Skeletal muscle cell (primary cell): Measurements from ENCODE around the gene ACOXL.

Source experiments
- DNase-seq: peaks from one replicate; pipeline ENCODE4 v3.0.0-alpha.2; 2010; ENCODE audit warnings: low read depth
- H3K4me3 ChIP-seq: 2 replicates; pipeline ENCODE4 v1.5.1; 2011; ENCODE audit warnings: low read depth, mild to moderate bottlenecking, control low read depth, low read length, moderate library complexity

Gene ACOXL

DNA sequence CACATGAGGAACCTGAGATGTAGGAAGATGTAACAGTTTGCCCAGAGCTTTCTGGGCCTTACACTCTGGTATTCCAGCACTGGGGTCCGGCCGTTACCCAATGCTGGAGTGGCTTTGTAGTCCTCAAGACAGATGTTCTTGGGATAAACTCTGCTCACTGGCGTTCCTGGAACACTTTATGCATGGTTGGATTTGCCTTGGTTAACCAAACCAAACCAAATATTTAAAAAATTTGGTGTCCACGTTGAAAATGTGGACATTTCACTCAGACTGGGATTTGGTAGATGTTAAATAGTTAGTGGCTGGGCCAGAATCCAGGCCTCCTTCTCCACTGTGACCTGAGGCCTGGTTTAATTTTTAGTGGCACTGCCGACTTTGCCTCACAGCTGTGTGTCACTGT is 81.5 kb downstream of the ACOXL start:
- no peak overlapping the region for H3K4me3 ChIP-seq
- DNase-seq: no peak

DNA sequence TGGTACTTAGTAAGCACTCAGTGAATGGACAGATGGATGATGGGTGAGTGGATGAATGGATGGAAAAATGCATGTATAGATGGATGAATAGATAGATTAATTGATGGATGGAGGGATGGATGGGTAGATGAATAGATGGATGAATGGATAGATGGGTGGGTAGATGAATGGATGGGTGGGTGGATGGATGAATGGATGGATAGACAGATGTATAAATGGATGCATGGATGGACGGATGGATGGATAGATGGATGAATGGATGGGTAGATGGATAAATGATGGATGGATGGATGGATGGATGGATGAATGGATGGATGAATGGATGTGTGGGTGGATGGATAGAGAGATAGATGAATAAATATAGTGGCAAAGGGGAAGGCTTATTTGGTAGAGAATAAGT is 83.6 kb downstream of the ACOXL start:
- no peak overlapping the region for H3K4me3 ChIP-seq
- DNase-seq: no peak

DNA sequence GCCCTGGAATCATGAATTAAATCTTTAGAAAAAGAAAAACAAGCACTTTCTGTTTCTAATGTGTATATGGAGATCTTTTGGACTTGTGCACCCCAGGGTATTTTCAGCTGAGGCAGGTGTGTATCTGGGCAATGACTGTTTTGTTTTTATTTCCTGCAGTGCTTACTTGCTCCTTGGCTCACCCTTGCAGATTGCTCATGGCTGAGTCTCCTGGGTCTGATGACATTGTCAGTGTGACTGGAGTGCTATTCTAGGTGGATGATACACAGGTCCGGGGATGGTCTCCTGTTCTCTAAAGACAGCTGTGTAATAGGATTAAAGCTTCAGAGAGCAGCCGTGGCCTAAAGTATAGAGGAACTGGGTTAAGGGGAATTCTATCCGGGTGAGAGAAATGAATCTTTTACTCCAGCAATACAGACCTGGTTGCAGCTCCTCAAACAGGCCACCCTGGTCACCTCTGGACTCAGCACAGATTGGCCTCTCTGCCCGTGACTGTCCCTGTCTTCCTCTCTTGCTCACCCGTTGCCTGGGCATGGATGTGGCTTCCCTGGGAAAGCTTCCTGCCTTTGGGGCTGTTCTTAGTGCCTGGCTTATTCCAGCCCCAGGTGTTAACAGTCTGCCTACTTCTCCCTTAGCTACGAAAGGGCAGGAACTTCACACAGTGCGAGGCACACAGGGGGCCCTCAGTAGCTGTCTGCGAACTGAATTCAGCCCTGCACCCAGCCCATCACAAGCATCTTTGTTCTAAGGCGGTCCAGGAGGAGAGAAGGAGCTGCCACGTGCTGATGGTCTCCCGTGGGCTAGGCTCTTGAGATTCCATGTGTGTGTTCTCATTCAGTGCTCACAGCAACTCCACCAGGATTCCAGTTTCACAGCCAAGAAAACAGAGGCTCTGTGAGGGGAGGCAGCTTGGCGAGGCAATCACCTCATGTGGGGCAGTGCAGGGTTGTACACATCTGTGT is 84.3 kb downstream of the ACOXL start:
- DNase-seq: no peak
- H3K4me3 ChIP-seq: no peak overlapping the region

DNA sequence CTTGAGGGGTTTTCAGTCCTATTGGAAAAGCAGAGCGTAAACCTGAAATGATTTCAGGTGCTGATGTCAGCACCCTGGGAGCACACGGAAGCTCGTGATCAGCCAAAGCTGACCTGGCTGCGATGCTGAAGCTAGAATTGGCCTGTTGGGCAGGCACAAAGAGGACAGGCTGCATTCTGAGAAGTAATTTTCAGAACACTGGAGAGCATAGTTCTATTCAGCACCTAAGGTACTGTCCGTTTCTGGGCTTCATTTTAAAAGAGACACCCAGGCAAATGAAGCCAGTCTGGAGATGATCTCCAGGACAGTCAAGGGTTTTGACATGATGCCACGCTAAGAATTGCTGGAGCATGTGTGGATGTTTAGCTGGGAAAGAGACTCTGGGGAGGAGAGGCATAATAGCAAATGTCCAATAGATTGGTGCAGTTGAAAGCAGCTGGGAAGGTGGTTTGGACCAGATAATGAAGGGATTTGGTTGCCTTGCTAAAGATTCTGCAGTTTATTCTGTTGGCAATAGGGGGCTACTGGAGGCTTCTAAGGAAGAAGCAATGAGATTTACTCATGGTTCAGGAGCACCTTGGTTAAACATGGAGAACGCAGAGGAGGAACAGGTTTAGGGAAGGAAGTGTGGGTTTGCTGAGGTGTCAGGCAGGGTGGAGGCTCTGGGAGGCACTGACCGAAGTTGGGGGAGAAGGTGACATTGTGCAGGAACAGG is 86.6 kb downstream of the ACOXL start:
- H3K4me3 ChIP-seq: no peak overlapping the region
- no peak for DNase-seq

DNA sequence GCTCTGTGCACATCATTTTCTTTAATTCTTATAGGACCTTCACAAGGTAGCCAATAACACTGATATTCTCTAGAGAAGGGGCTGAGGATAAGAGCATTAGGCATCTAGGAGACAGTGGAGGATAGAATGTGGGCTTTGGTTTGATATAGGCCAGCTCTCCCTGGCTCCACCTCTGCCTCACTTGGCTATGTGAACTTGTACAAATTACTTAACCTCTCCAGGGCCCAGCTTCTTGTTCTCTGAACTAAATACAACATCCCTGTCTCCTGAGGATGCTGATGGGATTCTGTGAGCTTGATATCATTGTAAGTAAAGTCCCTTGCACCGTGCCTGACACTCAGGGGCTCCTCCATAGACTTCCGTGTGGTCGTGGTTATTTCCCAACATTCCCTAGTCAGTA is 87.3 kb downstream of the ACOXL start:
- no peak overlapping the region for H3K4me3 ChIP-seq

DNA sequence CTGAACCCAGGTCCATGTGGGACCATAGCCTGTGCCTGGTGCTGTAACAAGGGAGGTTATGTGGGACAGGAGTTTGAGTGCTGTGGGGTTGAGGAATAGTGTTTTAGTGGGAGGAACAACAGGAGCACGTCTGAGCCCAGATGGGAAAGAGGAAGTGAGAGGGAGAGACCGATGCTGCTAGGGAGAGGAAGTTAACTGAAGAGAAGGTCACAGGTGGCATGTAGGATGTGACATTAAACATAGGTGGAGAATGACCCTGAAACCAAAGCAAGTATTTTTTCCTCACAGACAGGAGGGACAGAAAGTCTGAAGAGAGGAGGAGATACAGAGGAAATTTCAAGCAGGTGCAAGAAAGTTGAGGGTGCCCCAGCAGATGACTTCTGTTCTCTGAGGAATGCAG is 87.8 kb downstream of the ACOXL start:
- DNase-seq: no peak
- no peak overlapping the region for H3K4me3 ChIP-seq

More for the DNA sequence above, 87.3 kb downstream of the ACOXL start:
- no peak for DNase-seq

DNA sequence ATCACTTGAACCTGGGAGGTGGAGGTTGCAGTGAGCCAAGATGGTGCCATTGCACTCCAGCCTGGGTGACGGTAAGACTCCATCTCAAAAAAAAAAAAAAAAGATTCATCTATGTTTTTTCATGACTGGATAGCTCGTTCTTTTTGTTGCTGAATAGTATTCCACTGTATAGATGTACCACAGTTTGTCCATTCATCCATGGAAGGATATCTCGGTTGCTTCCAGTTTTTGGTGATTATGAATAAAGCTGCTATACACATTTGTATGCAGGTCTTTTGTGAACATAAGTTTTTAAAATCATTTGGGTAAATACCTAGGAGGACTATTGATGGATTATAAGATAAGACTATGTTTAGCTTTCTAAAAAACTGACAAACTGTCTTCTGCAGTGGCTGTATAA is 90.8 kb downstream of the ACOXL start:
- DNase-seq: no peak
- H3K4me3 ChIP-seq: no peak overlapping the region

DNA sequence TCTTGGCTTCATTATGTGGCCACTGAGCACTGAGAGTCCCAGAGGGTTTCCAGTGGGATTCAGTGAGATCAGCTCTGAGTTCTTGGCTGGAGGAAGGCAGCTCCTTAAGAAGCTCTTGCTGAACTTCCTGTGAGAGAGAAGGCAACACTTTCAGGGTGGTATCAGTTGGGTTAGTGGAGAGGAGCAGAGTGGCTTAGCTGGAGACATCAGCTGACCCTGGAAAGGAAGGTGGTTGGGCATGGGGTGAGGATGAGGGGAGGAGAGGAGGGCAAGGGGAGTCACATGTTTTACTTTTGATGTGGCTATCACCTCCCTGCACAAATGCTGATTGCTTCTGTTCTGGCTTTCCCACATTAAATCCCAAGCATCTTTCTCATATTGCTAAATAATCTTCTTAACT is 95.1 kb downstream of the ACOXL start:
- no peak for DNase-seq

DNA sequence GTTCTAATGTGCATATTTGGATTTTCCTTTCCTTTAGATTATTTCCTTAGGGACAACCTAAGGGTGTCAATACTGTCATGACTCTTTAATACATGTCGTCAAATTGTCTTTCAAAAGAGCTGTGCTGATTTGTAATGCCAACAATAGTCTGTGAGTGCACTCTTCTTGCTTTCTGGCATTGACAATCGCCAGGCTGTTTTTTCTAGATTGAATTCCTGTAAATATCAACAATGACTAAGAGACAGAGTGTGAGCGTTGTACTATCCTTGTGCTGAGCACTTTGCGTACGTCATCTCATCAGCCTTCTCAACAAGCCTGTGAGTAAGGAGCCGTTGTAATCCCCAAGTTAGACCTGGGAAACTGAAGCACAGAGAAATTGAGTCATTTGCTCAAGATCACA is 96.0 kb downstream of the ACOXL start:
- DNase-seq: no peak
- H3K4me3 ChIP-seq: no peak overlapping the region

More for the DNA sequence above, 95.1 kb downstream of the ACOXL start:
- H3K4me3 ChIP-seq: no peak overlapping the region

DNA sequence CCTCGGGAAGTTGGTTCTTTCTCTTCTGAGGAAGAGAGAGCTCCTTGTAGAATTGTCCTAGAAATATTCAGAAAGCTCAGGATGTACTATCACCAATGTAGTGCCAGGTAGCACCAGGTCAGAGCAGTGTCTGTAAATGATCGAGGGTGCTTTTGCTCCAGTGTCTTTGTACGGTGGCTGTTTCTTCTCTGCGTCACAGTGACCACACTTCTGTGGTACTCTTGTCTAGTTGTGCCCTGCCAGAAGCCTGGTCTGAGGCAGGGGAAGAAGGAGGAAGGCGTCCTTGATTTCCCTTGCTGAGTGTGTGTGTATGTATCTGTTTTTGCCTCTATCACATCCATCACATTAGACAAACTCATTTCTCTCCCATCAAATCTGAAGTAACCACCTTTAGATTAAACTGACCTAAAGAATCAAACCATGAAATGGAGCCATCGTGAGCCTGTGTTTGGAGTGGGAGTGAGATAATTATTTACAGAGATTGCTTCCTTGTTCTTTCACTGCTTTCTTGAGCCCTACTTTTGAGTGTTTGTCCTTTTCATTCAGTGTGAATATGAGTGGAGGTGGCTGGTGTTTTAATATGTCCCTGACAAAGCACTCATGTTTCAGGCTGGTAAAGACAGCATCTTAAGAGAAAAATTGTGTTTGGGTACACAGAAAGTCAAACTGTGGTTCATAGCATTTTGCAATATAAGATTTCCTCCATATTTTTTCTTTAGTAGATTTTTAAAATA is 97.2 kb downstream of the ACOXL start:
- DNase-seq: no peak
- H3K4me3 ChIP-seq: no peak overlapping the region

DNA sequence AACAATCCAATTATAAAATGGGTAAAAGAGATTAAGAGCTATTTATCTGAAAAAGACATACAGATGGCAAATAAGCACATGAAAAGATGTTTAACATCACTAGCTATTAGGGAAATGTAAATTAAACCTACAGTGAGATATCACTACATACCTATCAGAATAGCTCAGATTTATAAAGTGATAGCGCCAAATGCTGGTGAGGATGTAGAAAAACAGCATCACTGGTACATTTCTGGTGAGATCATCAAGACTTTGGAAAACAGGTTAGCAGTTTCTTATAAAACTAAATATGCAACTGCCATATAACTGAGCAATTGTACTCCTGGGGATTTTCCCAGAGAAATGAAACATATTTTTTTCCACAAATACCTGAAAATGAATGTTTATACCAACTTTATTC is 100.4 kb downstream of the ACOXL start:
- H3K4me3 ChIP-seq: no peak overlapping the region
- no peak for DNase-seq

DNA sequence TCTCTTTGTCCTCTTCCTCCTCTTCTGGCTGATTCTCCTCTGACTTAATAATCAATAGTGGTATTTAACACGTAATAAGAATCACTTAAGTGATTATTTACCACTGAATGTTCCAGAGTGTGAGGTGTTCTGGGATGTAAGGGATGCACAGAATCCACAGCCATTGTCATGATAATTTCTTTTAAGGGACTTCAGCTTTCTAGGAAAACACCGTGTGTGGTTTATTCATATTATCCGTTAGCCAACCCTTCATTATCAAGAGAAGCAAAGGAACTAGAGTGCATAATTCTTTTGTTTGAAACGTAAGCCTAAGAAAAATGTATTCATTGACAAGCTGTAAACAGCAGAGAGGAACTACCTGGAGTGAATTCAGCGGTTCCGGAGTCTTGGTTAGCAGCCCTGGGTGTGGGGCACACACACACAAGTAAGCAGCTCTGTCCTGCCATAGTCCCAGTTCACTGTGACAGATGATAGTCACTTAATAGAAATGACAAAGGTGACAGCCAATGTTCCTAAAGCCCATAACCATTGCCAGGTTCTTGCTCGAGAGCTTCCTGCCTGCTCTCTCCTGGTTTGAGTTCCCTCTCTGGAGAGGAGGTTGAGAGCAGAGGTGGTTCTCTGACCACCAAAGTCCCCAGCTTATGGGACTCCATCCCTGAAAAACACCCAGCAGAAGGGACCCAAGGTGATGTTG is 101.9 kb downstream of the ACOXL start:
- DNase-seq: no peak

DNA sequence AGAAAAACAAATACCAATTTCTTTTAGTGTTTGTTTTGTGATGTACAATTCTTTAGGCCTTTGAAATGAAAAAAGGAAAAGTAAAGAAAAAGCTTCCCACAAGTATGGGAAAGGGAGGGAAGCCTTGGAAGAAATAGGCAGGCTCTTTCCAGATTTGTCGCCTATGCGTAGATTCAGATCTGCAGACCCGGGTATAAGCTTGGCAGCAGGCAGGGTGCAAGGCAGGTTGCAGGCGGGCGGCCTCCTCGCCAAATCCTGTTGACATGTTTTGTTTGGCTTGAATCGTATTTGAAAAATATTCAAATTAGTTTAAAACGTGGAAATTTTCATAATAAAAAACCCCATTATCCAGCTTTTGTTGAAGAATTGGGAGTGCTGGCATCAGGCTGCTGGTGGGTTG is 104.3 kb downstream of the ACOXL start:
- DNase-seq: no peak
- H3K4me3 ChIP-seq: no peak overlapping the region

More for the DNA sequence above, 101.9 kb downstream of the ACOXL start:
- no peak overlapping the region for H3K4me3 ChIP-seq

DNA sequence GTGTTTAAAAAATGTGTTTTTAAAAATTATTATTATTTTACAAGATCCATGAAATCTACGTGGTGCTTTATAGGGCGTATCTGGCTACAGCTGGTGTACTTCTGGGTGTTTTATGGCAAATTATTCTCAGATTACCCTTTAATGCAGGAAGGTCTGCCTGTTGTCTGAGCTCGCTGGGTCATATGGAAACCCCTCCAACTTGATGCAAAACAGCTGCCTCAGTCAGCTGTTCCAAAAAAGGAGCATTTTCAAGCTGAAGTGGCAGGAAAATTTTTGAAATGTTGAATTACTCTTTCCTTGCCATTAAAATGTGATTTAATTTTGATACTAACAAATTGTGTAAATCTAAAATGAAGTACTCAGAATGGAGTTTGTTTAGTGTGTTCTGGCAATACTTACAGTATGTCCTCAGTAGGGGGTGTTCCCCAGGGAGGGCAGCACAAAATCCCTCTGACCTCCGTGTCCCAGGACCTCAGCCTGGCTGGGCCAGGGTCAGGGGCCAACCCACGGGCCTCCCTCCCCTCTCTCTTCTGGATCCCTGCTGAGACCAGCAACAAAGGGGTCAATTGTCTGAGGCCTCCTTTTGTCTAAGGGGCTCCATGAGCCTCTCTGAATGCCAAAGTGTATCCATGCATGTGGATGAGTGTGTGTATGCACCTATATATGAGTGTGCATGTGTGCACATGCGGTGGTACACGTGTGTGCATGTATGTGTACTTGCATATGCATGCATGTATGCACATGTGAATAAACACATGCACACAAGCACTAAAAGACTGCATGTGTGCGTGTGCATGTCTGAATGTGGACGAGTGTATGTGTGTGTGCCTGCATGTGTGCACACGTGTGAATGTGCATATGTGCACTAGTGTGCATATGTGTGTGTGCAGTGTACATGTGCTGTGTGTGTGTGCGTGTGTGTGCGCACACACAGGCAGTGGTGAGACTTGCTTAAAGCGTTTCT is 105.4 kb downstream of the ACOXL start:
- H3K4me3 ChIP-seq: no peak overlapping the region
- no peak for DNase-seq

DNA sequence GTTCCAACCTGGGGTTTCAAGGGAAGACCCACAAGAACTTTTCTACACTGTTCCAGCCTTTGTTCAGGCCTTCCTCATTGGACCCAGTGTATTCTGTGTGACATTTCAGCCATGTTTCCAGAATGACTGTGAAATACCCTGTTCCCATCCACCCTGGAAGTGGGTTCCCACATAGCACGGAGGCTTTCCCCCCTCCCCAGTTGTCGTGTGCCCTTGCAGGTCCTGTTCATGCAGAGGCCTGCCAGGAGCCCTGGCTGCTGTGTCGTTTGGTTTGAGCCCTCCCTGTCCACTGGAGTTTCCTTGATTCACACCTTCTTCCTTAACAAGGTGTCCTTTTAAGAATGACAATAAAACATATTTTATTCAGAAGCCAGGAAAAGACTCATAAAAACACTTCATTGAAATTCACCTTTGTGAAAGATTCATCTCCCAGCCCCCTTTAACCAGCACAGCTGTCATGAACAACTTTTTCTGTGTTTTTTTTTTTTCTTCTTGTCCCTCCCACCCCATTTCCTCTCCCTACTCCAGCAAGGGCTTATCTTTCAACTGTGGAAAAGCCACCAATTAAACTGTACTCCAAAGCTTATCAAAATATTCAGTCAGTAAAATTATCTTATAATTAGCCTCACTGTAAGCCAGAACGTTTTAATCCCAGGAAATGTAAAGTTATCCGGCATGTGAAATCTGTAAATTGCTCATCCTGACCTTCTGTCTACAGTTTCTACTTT is 106.4 kb downstream of the ACOXL start:
- H3K4me3 ChIP-seq: no peak overlapping the region
- no peak for DNase-seq

DNA sequence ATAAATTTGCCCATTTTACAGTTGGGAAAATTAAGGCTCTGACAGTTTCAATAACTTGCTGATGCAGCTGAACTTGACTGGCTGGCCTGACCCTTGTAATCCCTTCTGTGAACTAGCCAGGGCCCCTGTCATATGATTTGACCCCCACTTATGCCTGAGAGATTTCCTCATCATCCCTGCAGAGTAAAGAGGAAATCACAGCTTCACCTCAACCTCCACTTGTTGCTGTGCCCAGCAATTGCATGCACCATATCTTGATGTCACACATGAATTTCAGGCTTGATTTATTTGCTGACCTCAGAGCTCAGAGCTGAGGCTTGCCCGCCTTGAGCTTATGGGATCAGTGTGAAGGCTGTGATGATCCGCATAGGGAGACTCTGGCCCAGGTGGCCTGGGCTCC is 108.1 kb downstream of the ACOXL start:
- H3K4me3 ChIP-seq: no peak overlapping the region
- DNase-seq: no peak

DNA sequence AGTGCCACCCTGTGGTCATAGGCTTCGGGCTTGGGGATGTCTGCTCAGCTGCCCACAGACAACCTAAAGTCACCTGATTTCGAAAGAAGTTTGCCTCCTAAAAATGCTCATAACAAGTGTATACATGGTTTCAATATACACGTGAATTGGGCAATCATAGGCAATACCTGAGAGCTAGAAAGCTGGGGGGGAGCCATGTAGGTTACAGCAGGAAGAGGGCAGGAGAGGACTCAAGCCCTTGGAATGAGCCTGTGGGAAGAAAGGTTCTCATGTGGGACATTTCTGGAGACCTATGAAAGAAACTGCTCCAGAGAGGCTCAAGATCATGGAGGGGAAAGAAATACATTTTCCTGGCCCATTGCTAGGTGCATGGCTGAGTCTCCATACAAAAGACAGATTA is 109.7 kb downstream of the ACOXL start:
- H3K4me3 ChIP-seq: no peak overlapping the region
- DNase-seq: no peak

DNA sequence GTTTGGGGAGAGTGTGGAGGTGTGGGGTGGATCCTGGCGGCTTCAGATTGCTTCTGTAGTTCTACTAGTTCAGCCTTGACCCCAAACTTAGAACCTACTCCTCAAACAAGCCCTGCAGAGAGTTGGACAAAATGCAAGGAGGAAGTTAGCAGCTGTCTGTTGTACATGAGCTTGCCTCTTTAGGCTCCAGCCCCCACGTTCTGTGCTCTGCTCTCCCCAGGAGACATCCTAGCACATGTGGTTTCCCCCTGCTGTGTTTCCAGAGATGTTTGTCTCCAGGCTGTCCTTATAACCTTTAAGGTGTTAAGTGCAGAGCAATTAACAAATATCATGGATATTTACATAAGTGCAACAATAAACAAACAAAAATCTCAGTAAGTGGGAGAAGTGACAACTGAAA is 111.1 kb downstream of the ACOXL start:
- no peak overlapping the region for H3K4me3 ChIP-seq
- DNase-seq: no peak
